Body of pancreas (tissue), 4 donors: ENCODE results near the gene NR2F6. TPM values are rescaled to one million over a fixed set of nuclear protein-coding genes. Genes with fewer than 3 reads are reported as not detected.
"Not testable (repeated sequence)": the region's sequence is repeated elsewhere in the genome, so short reads cannot be mapped to it uniquely, and the experiment has no call there.

Experiments
- ATAC-seq: fragments of 150-250 bp; one replicate; pipeline ENCODE4 v1.9.1; 2016
- DNase-seq, 4 donors: peaks; one replicate each; pipeline ENCODE4 v3.0.0-alpha.2; 2019
- H3K27ac ChIP-seq, 4 donors: fragments of 200-600 bp; sonication (generic); 1 replicate in 3 of 4; 2 replicates in 1 of 4; pipeline versions ENCODE4 v1.5.1 to v1.6.1; 2016 to 2019; ENCODE audit warnings: mild to moderate bottlenecking in 1 of 4, mixed read lengths in 1 of 4, moderate library complexity in 1 of 4
- H3K27me3 ChIP-seq, 2 donors: fragments of 200-600 bp; sonication (generic); one replicate each; pipeline ENCODE4 v1.6.0; 2016; ENCODE audit warnings: mild to moderate bottlenecking in 1 of 2
- H3K36me3 ChIP-seq, 2 donors: fragments of 200-600 bp; sonication (generic); replicated peaks in 1 of 2; 2 replicates each; pipeline ENCODE4 v1.5.1; 2016; ENCODE audit warnings: low read depth in 2 of 2; ENCODE audit not compliant: insufficient read depth in 1 of 2
- H3K4me1 ChIP-seq: fragments of 200-600 bp; sonication (generic); one replicate; pipeline ENCODE4 v1.6.0; 2016
- H3K4me3 ChIP-seq, 2 donors: fragments of 200-600 bp; sonication (generic); 1 replicate in 1 of 2; 2 replicates in 1 of 2; pipeline ENCODE4 v1.5.1; 2016 to 2019
- H3K9me3 ChIP-seq, 3 donors: fragments of 200-600 bp; sonication (generic); 1 replicate in 2 of 3; 2 replicates in 1 of 3; pipeline ENCODE4 v1.5.1; 2016
- POLR2A ChIP-seq, 3 donors: fragments of 450-650 bp; IDR thresholded peaks; one replicate each; pipeline ENCODE4 v1.6.1; 2016; ENCODE audit warnings: antibody characterized with exemption in 3 of 3, mild to moderate bottlenecking in 2 of 3
- WGBS, 2 donors: methylation state at CpG; one replicate each; pipeline ENCODE4 v1.1.5; 2017; 5-methylcytosine and 5-hydroxymethylcytosine counted together
- intact Hi-C: fragments of 100-400 bp; cut with DNase I; formaldehyde crosslinking; loops from one replicate; pipeline ENCODE4 v1.15.1; 2023
- total RNA-seq, 2 donors: library from RNA; depleted of rRNA; stranded (reverse); fragments of >200 nt; gene quantifications; one replicate each; pipeline ENCODE4 v1.1.0, GENCODE V29; 2016
- TF ChIP-seq, protein P1 (sequence below), 7 experiments: fragments of 450-650 bp in 4 of 7; fragments of 200-600 bp in 3 of 7; sonication (generic) in 3 of 7; IDR thresholded peaks; one replicate each; pipeline ENCODE4 v1.5.1; 2016 to 2019; ENCODE audit warnings: antibody characterized with exemption in 7 of 7

The NR2F6 gene
- total RNA-seq, 2 donors from 2014 or later: 67.6 to 83.3 TPM

DNA sequence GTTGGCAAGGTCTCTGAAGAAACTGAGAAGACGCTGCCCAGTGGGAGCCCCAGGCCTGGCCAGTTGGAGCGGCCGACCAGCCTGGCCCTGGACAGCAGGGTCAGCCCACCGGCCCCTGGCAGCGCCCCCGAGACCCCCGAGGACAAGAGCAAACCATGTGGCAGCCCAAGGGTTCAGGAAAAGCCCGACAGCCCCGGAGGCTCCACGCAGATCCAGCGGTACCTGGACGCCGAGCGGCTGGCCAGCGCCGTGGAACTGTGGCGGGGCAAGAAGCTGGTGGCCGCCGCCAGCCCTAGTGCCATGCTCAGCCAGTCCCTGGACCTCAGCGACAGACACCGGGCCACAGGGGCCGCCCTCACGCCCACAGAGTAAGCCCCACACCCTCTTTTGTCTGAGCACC, 50.6 kb downstream of the NR2F6 start:
- no peak for TF ChIP-seq POLR2A (IDR thresholded peaks at IDR 0.05)
- TF ChIP-seq, protein P1, sequence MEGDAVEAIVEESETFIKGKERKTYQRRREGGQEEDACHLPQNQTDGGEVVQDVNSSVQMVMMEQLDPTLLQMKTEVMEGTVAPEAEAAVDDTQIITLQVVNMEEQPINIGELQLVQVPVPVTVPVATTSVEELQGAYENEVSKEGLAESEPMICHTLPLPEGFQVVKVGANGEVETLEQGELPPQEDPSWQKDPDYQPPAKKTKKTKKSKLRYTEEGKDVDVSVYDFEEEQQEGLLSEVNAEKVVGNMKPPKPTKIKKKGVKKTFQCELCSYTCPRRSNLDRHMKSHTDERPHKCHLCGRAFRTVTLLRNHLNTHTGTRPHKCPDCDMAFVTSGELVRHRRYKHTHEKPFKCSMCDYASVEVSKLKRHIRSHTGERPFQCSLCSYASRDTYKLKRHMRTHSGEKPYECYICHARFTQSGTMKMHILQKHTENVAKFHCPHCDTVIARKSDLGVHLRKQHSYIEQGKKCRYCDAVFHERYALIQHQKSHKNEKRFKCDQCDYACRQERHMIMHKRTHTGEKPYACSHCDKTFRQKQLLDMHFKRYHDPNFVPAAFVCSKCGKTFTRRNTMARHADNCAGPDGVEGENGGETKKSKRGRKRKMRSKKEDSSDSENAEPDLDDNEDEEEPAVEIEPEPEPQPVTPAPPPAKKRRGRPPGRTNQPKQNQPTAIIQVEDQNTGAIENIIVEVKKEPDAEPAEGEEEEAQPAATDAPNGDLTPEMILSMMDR (IDR thresholded peaks at IDR 0.05): no peak
- H3K36me3 ChIP-seq: peaks cover 12 to 27% of the 10 kb centered on the region in 2 donors
- no peak overlapping the region for H3K27ac ChIP-seq
- H3K4me3 ChIP-seq: no peak overlapping the region
- intact Hi-C loops: no loop called here
- WGBS, 2 donors: 92 to 96% methylated on average over 4 to 23 of the region's 23 CpGs
- no peak for DNase-seq
- no peaks in the 10 kb centered on the region for H3K4me1 ChIP-seq
- H3K27me3 ChIP-seq: no peaks in the 10 kb centered on the region
- ATAC-seq: no peak
- H3K9me3 ChIP-seq: no peaks in the 10 kb centered on the region

- no peak for ATAC-seq
- Histone ChIP-seq H3K27me3 (no peaks in the 10 kb centered on the region), H3K9me3 (no peaks in the 10 kb centered on the region), H3K4me1 (no peaks in the 10 kb centered on the region), H3K27ac (no peak overlapping the region), H3K4me3 (no peak overlapping the region), H3K36me3 (peaks cover 12 to 27% of the 10 kb centered on the region in 2 donors)
- WGBS, 2 donors: 94 to 95% methylated on average over 10 to 16 of the region's 16 CpGs
- intact Hi-C loops: no loop called here
- no peak for TF ChIP-seq POLR2A (IDR thresholded peaks at IDR 0.05)
- TF ChIP-seq, protein P1 (IDR thresholded peaks at IDR 0.05): no peak
- no peak for DNase-seq
Observed at GRCh38 chr19:17194608-17195007, 51.1 kb downstream of the NR2F6 start.

GRCh38 chr19:17192751-17193150, 53.0 kb downstream of the NR2F6 start:
- H3K27ac ChIP-seq: no peak overlapping the region
- H3K4me1 ChIP-seq: no peaks in the 10 kb centered on the region
- H3K4me3 ChIP-seq: no peak overlapping the region
- no peaks in the 10 kb centered on the region for H3K27me3 ChIP-seq
- ATAC-seq (no peak), DNase-seq (no peak)
- intact Hi-C loops: no loop called here
- no peaks in the 10 kb centered on the region for H3K9me3 ChIP-seq
- WGBS, 2 donors: 99 to 100% methylated on average over 8 to 26 of the region's 26 CpGs
- TF ChIP-seq, protein P1 (IDR thresholded peaks at IDR 0.05): no peak
- TF ChIP-seq POLR2A (IDR thresholded peaks at IDR 0.05): no peak
- H3K36me3 ChIP-seq: peaks cover 12 to 29% of the 10 kb centered on the region in 2 donors

GRCh38 chr19:17191736-17192135, 54.0 kb downstream of the NR2F6 start:
- H3K4me3 ChIP-seq, H3K9me3 ChIP-seq, H3K27me3 ChIP-seq, DNase-seq, ATAC-seq, intact Hi-C loops, H3K27ac ChIP-seq, H3K4me1 ChIP-seq: not testable (repeated sequence)
- 88 to 93% methylated on average over 6 of the region's 6 CpGs for WGBS, 2 donors
- peaks cover 12 to 28% of the 10 kb centered on the region in 2 donors for H3K36me3 ChIP-seq

DNA sequence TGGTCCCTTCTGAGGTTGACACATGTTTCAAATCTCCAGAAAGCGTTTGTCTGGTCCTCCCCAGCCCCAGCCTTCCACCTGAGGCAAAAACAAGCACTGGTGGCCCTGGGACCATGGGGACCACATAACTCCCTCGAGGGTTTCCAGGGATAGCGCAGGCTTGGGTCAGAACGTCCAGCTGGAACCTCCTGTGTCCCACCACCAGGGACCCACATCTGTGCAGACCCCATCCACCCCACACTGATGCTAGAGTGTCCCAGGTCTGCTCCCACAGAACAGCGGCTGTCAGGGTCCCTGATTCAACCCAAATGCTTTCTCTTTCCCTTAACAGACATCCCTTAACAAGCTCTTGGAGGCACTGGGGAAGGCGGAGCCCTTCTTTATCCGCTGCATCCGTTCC, 60.1 kb downstream of the NR2F6 start:
- Histone ChIP-seq H3K27ac (no peak overlapping the region), H3K27me3 (no peaks in the 10 kb centered on the region), H3K36me3 (peaks cover 0 to 7% of the 10 kb centered on the region in 2 donors), H3K4me1 (no peaks in the 10 kb centered on the region), H3K9me3 (no peaks in the 10 kb centered on the region), H3K4me3 (no peak overlapping the region)
- no peak for DNase-seq
- intact Hi-C loops: no loop called here
- ATAC-seq: no peak
- WGBS, 2 donors: 80 to 90% methylated on average over 5 to 8 of the region's 8 CpGs
- TF ChIP-seq, protein P1 (IDR thresholded peaks at IDR 0.05): no peak
- TF ChIP-seq POLR2A (IDR thresholded peaks at IDR 0.05): no peak
